Measurements from ENCODE around the gene CDH4. TPM values are rescaled to one million over a fixed set of nuclear protein-coding genes. Genes with fewer than 3 reads are reported as not detected.

The CDH4 gene
- total and polyA plus RNA-seq, 9 of the 15 experiments (the other 6 are each of a cell fraction or from before 2014, with no cell fraction given): 0.04 TPM; not detected in 8

- H3K27ac ChIP-seq (ENCODE audit: extremely low read depth, low read depth, low read length): no peak overlapping the region
- no peaks in the 10 kb centered on the region for H3K9me1 ChIP-seq (ENCODE audit: control insufficient read depth, insufficient read depth, low read length)
- peaks cover 13% of the 10 kb centered on the region; the same call in 1 of the 2 replicates for H4K20me1 ChIP-seq (replicated peaks; ENCODE audit: control insufficient read depth, insufficient read depth, low read length)
- peaks cover 26% of the 10 kb centered on the region; the same call in 2 of the 3 replicates for H3K36me3 ChIP-seq (ENCODE audit: control insufficient read depth, insufficient read depth, low read length)
- no peak overlapping the region for H3K9ac ChIP-seq (ENCODE audit: insufficient read depth in 1 of 2, low read depth in 2 of 2, low read length in 2 of 2)
- WGBS (ENCODE audit: insufficient coverage, low coverage, missing lambda C conversion rate): 78% methylated on average over 11 of the region's 18 CpGs
- ATAC-seq (no peak), FAIRE-seq (no peak), DNase-seq (ENCODE audit: extremely low read depth in 1 of 4, low spot score in 3 of 4) (no peak)
- H3K4me1 ChIP-seq (replicated peaks in 1 of 2; ENCODE audit: control insufficient read depth in 2 of 2, insufficient read depth in 2 of 2, low read length in 2 of 2): peaks cover 4 to 16% of the 10 kb centered on the region in 2 experiments; a peak in 3 of 5 replicates
- no peak overlapping the region for H3K4me2 ChIP-seq (ENCODE audit: insufficient read depth, low read length)
- intact Hi-C loops (cut with micrococcal nuclease): loop anchor here (10.0 kb wide), 1 partner anchor 322 kb away; the partner anchor contains the start of gene ADRM1
- H2AFZ ChIP-seq (ENCODE audit: low read depth, low read length): no peak overlapping the region
- no peak overlapping the region for H3K4me3 ChIP-seq
- no peaks in the 10 kb centered on the region for H3K9me3 ChIP-seq (replicated peaks; ENCODE audit: control insufficient read depth, insufficient read depth, low read depth, low read length)
- H3K79me2 ChIP-seq (ENCODE audit: control insufficient read depth, insufficient read depth, low read length): peaks cover 9% of the 10 kb centered on the region; the same call in 1 of the 3 replicates
- no TSS peak for BruUV-seq (replicated peaks)
- H3K27me3 ChIP-seq (ENCODE audit: control insufficient read depth in 2 of 2, insufficient read depth in 2 of 2, low read length in 2 of 2): no peaks in the 10 kb centered on the region
- CTCF ChIA-PET (ENCODE audit: low intra/inter-chr PET ratio): no interaction called here
- POLR2A ChIA-PET: no interaction called here
- in situ Hi-C loops (cut with MboI): no loop called here
- TF ChIP-seq WHSC1 (IDR thresholded peaks at IDR 0.05; ENCODE audit: low read length) (no peak), FOSL1 (tag; conservative IDR thresholded peaks at IDR 0.05) (no peak), SAP30 (IDR thresholded peaks at IDR 0.05; ENCODE audit: borderline replicate concordance, insufficient read depth, low read depth, low read length, poor library complexity, severe bottlenecking) (no peak), ZNF121 (CRISPR knock-in tag; conservative IDR thresholded peaks at IDR 0.05) (no peak), ZNF512 (tag; IDR thresholded peaks at IDR 0.05) (no peak), ELF1 (tag; IDR thresholded peaks at IDR 0.05) (no peak), CTBP1 (IDR thresholded peaks at IDR 0.05; ENCODE audit: borderline replicate concordance) (no peak), RNF2 (IDR thresholded peaks at IDR 0.05) (no peak), ZNF174 (CRISPR knock-in tag; IDR thresholded peaks at IDR 0.05) (no peak), ZBTB26 (CRISPR knock-in tag; IDR thresholded peaks at IDR 0.05) (no peak)
Observed at GRCh38 chr20:61982191-61982950, 730.3 kb downstream of the CDH4 start.
